ENCODE data around the gene HPCAL1. TPM values are rescaled to one million over a fixed set of nuclear protein-coding genes. Genes with fewer than 3 reads are reported as not detected.
"Not testable (repeated sequence)": the region's sequence is repeated elsewhere in the genome, so short reads cannot be mapped to it uniquely, and the experiment has no call there.

The HPCAL1 gene
- total RNA-seq, 4 donors from 2014 or later, result 11.1 to 122 (median 48.9) TPM

GRCh38 chr2:10293603-10294002 is 9.1 kb upstream of the HPCAL1 start:
- no peaks in the 10 kb centered on the region for H3K4me1 ChIP-seq
- no peaks in the 10 kb centered on the region for H3K9me3 ChIP-seq
- no peaks in the 10 kb centered on the region for H3K36me3 ChIP-seq
- intact Hi-C loops (cut with DNase I; ENCODE audit: low total_unique reads), result no loop called here
- no peak for DNase-seq
- no peak overlapping the region for H3K27ac ChIP-seq
- H3K4me3 ChIP-seq, result no peak overlapping the region
- TF ChIP-seq POLR2A (IDR thresholded peaks at IDR 0.05), result no peak
- TF ChIP-seq, protein P1, sequence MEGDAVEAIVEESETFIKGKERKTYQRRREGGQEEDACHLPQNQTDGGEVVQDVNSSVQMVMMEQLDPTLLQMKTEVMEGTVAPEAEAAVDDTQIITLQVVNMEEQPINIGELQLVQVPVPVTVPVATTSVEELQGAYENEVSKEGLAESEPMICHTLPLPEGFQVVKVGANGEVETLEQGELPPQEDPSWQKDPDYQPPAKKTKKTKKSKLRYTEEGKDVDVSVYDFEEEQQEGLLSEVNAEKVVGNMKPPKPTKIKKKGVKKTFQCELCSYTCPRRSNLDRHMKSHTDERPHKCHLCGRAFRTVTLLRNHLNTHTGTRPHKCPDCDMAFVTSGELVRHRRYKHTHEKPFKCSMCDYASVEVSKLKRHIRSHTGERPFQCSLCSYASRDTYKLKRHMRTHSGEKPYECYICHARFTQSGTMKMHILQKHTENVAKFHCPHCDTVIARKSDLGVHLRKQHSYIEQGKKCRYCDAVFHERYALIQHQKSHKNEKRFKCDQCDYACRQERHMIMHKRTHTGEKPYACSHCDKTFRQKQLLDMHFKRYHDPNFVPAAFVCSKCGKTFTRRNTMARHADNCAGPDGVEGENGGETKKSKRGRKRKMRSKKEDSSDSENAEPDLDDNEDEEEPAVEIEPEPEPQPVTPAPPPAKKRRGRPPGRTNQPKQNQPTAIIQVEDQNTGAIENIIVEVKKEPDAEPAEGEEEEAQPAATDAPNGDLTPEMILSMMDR (IDR thresholded peaks at IDR 0.05), result no peak
- no peaks in the 10 kb centered on the region for H3K27me3 ChIP-seq

GRCh38 chr2:10294077-10294476 is 8.6 kb upstream of the HPCAL1 start:
- H3K9me3 ChIP-seq, result no peaks in the 10 kb centered on the region
- H3K27ac ChIP-seq, result no peak overlapping the region
- no peaks in the 10 kb centered on the region for H3K27me3 ChIP-seq
- no peak overlapping the region for H3K4me3 ChIP-seq
- TF ChIP-seq, protein P1 (IDR thresholded peaks at IDR 0.05), result no peak
- TF ChIP-seq POLR2A (IDR thresholded peaks at IDR 0.05), result no peak
- intact Hi-C loops (cut with DNase I; ENCODE audit: low total_unique reads), result no loop called here
- no peak for DNase-seq
- no peaks in the 10 kb centered on the region for H3K36me3 ChIP-seq
- H3K4me1 ChIP-seq, result no peaks in the 10 kb centered on the region

GRCh38 chr2:10295649-10296048 is 7.1 kb upstream of the HPCAL1 start:
- DNase-seq; H3K9me3 ChIP-seq; H3K36me3 ChIP-seq; H3K4me1 ChIP-seq; H3K27me3 ChIP-seq; intact Hi-C loops (cut with DNase I; ENCODE audit: low total_unique reads); H3K27ac ChIP-seq; H3K4me3 ChIP-seq: not testable (repeated sequence)

DNA sequence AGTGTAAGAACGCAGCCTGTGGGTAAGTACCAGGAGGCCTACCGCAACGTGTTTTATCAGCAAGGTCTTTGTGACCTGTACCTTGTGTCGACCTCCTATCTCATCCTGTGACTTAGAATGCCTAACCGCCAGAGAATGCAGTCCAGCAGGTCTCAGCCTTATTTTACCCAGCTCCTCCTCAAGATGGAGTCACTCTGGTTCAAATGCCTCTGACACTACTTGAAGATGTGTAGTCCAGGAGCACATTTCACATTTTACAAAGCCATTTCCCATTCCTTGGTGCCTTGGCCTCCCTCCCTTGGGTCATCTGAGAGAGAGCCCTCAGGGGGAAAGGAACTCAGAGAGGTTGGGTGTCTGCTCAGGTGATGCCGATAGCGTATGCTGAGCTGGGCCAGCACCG is 6.6 kb upstream of the HPCAL1 start:
- no peak overlapping the region for H3K27ac ChIP-seq
- H3K4me1 ChIP-seq, result no peaks in the 10 kb centered on the region
- H3K9me3 ChIP-seq, result no peaks in the 10 kb centered on the region
- H3K27me3 ChIP-seq, result no peaks in the 10 kb centered on the region
- intact Hi-C loops (cut with DNase I; ENCODE audit: low total_unique reads), result no loop called here
- no peaks in the 10 kb centered on the region for H3K36me3 ChIP-seq
- H3K4me3 ChIP-seq, result no peak overlapping the region
- no peak for DNase-seq
- no peak for TF ChIP-seq POLR2A (IDR thresholded peaks at IDR 0.05)
- TF ChIP-seq, protein P1 (IDR thresholded peaks at IDR 0.05), result no peak

DNA sequence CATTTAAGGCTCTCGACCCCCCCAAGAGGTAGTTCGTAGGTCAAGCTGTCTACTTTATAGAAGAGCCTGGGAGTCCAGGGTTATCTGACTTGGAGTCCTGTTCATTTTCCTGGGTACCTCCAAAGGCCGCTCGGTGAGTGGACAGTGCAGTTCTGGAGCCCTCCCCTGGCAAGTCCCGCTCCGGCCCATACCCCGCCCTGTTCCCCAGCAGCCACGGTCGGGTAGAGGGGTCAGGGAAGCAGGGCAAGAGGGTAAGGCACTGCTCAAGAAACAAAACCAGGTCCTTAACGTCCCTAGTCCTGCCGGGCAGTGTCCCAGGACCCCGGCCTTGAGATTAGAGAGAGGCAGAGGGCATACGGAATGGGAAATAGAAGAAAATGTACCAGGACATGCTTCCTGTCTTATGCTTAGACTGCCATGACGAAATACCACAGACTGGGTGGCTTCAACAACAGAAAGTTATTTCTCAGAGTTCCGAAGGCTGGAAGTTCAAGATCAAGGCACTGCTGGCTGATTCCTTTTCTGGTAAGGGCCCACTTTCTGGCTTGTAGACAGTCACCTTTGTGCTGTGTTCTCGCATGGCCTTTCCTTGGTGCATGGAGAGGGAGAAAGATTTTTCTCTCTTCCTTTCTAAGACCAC is 5.4 kb upstream of the HPCAL1 start:
- H3K9me3 ChIP-seq, result no peaks in the 10 kb centered on the region
- H3K4me1 ChIP-seq, result no peaks in the 10 kb centered on the region
- TF ChIP-seq, protein P1 (IDR thresholded peaks at IDR 0.05), result no peak
- no peak for TF ChIP-seq POLR2A (IDR thresholded peaks at IDR 0.05)
- H3K27ac ChIP-seq, result peak overlapping the region; percentile 71 to 73
- H3K27me3 ChIP-seq, result no peaks in the 10 kb centered on the region
- no peak overlapping the region for H3K4me3 ChIP-seq
- no peak for DNase-seq
- intact Hi-C loops (cut with DNase I; ENCODE audit: low total_unique reads), result no loop called here
- no peaks in the 10 kb centered on the region for H3K36me3 ChIP-seq
